GM21528 (cell line): ENCODE data around the gene LY6G5B.
"Not testable (repeated sequence)": the region's sequence is repeated elsewhere in the genome, so short reads cannot be mapped to it uniquely, and the experiment has no call there.

Source experiments
- ATAC-seq: cut with Tn5 transposase; IDR thresholded peaks from one replicate; pipeline ENCODE4 v1.9.1; 2021; ENCODE audit warnings: mild to moderate bottlenecking, moderate library complexity; ENCODE audit not compliant: unreplicated experiment, low FRiP score

LY6G5B gene

GRCh38 chr6:31687860-31688693 is 18.3 kb downstream of the LY6G5B start:
- ATAC-seq: no peak

GRCh38 chr6:31689249-31690110 is 19.7 kb downstream of the LY6G5B start:
- no peak for ATAC-seq

- ATAC-seq: no peak
These were observed 20.7 kb downstream of the LY6G5B start for GRCh38 chr6:31690231-31691077.

- no peak for ATAC-seq
These were observed 21.3 kb downstream of the LY6G5B start for GRCh38 chr6:31691078-31691463.

GRCh38 chr6:31691564-31692108 is 21.9 kb downstream of the LY6G5B start:
- ATAC-seq: no peak

GRCh38 chr6:31692353-31692752 is 22.6 kb downstream of the LY6G5B start:
- ATAC-seq: no peak

- ATAC-seq: no peak
These were observed 23.1 kb downstream of the LY6G5B start for GRCh38 chr6:31692886-31693285.

- no peak for ATAC-seq
These were observed 23.8 kb downstream of the LY6G5B start for GRCh38 chr6:31693535-31693934.

- ATAC-seq: no peak
These were observed 27.8 kb downstream of the LY6G5B start for GRCh38 chr6:31697555-31697954.

- ATAC-seq: no peak
These were observed 31.1 kb downstream of the LY6G5B start for GRCh38 chr6:31700740-31701401.

GRCh38 chr6:31701666-31702404 is 32.1 kb downstream of the LY6G5B start:
- no peak for ATAC-seq

GRCh38 chr6:31702405-31702818 is 32.6 kb downstream of the LY6G5B start:
- ATAC-seq: no peak

GRCh38 chr6:31702819-31703716 is 33.3 kb downstream of the LY6G5B start, which contains the start of gene ABHD16A:
Gene ABHD16A, minus strand, starts transcription at chr6:31703324. Its CDS starts 43 bp downstream, at chr6:31703281.
- ATAC-seq: peak; percentile 86

GRCh38 chr6:31705931-31706330 is 36.2 kb downstream of the LY6G5B start:
- ATAC-seq: no peak

- no peak for ATAC-seq
These were observed 36.8 kb downstream of the LY6G5B start, which contains the start of gene LY6G6F for GRCh38 chr6:31706599-31706998. Gene LY6G6F, plus strand, starts transcription at chr6:31706866. Its CDS starts 41 bp downstream, at chr6:31706907.

GRCh38 chr6:31707701-31708100 is 37.9 kb downstream of the LY6G5B start:
- no peak for ATAC-seq

- no peak for ATAC-seq
These were observed 38.4 kb downstream of the LY6G5B start for GRCh38 chr6:31708224-31708623.

GRCh38 chr6:31709157-31709556 is 39.4 kb downstream of the LY6G5B start:
- ATAC-seq: not testable (repeated sequence)
